GM23248 (cell line): ENCODE data around the gene NEK11. TPM values are rescaled to one million over a fixed set of nuclear protein-coding genes. Genes with fewer than 3 reads are reported as not detected.

Source experiments
- DNase-seq: peaks from one replicate; pipeline ENCODE4 v3.0.0-alpha.2; 2015
- H2AFZ ChIP-seq: fragments of 200-600 bp; sonication (generic); 2 replicates; pipeline ENCODE4 v1.6.1; 2016; ENCODE audit warnings: antibody characterized with exemption
- H3F3A ChIP-seq: fragments of 200-600 bp; sonication (generic); 2 replicates; pipeline ENCODE4 v1.6.1; 2016; ENCODE audit warnings: mild to moderate bottlenecking, antibody characterized with exemption, mixed run types; ENCODE audit not compliant: insufficient read depth
- H3K27ac ChIP-seq: fragments of 200-600 bp; sonication (generic); 2 replicates; pipeline ENCODE4 v1.5.1; 2016; ENCODE audit warnings: mild to moderate bottlenecking
- H3K27me3 ChIP-seq: fragments of 200-600 bp; sonication (generic); replicated peaks from 2 replicates; pipeline ENCODE4 v1.6.1; 2016; ENCODE audit warnings: mild to moderate bottlenecking; ENCODE audit not compliant: insufficient read depth
- H3K36me3 ChIP-seq: fragments of 200-600 bp; sonication (generic); 2 replicates; pipeline ENCODE4 v1.6.1; 2016; ENCODE audit warnings: low read depth, mild to moderate bottlenecking
- H3K4me1 ChIP-seq: fragments of 200-600 bp; sonication (generic); 2 replicates; pipeline ENCODE4 v1.6.1; 2016; ENCODE audit warnings: mild to moderate bottlenecking; ENCODE audit not compliant: insufficient read depth
- H3K4me2 ChIP-seq: fragments of 200-600 bp; sonication (generic); one replicate; pipeline ENCODE4 v1.6.1; 2016; ENCODE audit warnings: mild to moderate bottlenecking; ENCODE audit not compliant: unreplicated experiment
- H3K4me3 ChIP-seq: fragments of 200-600 bp; sonication (generic); 2 replicates; pipeline ENCODE4 v1.5.1; 2016; ENCODE audit warnings: mild to moderate bottlenecking
- H3K79me2 ChIP-seq: fragments of 200-600 bp; sonication (generic); 2 replicates; pipeline ENCODE4 v1.6.1; 2016; ENCODE audit warnings: mild to moderate bottlenecking; ENCODE audit not compliant: insufficient read depth
- H3K9ac ChIP-seq: fragments of 200-600 bp; sonication (generic); 2 replicates; pipeline ENCODE4 v1.6.1; 2016; ENCODE audit warnings: mild to moderate bottlenecking
- H3K9me2 ChIP-seq: fragments of 200-600 bp; sonication (generic); 2 replicates; pipeline ENCODE4 v1.6.1; 2016; ENCODE audit warnings: mixed run types, mild to moderate bottlenecking, moderate library complexity; ENCODE audit not compliant: insufficient read depth
- H3K9me3 ChIP-seq: fragments of 200-600 bp; sonication (generic); one replicate; pipeline ENCODE4 v1.6.1; 2017; ENCODE audit warnings: low read depth
- H4K20me1 ChIP-seq: fragments of 200-600 bp; sonication (generic); 2 replicates; pipeline ENCODE4 v1.6.0; 2016; ENCODE audit not compliant: insufficient read depth
- EZH2 ChIP-seq: fragments of 200-600 bp; sonication (generic); IDR thresholded peaks from 2 replicates; pipeline ENCODE4 v1.6.1; 2018; ENCODE audit warnings: antibody characterized with exemption, mild to moderate bottlenecking; ENCODE audit not compliant: insufficient read depth, poor library complexity, severe bottlenecking
- EZH2phosphoT487 ChIP-seq: fragments of 200-600 bp; sonication (generic); IDR thresholded peaks from 2 replicates; pipeline ENCODE4 v1.6.1; 2018; ENCODE audit warnings: antibody characterized with exemption, moderate library complexity, mild to moderate bottlenecking, low read depth; ENCODE audit not compliant: insufficient read depth
- WGBS, 2 experiments: methylation state at CpG; one replicate each; pipeline ENCODE4 v1.1.6; 2015 to 2017; ENCODE audit warnings: low lambda C conversion rate in 2 of 2, low coverage in 1 of 2; ENCODE audit errors: missing lambda C conversion rate in 2 of 2; 5-methylcytosine and 5-hydroxymethylcytosine counted together
- in situ Hi-C: fragments of 300-500 bp; cut with MboI; formaldehyde crosslinking; loops from 2 replicates; pipeline ENCODE4 v1.15.0; 2020
- polyA plus RNA-seq: library from polyadenylated mRNA; unstranded; fragments of >200 nt; fragmentation: Nextera tagmentation; extraction: Ambion mirVana; gene quantifications from 2 replicates; pipeline ENCODE4 v1.2.1, GENCODE V29; 2016
- total RNA-seq: library from RNA; depleted of rRNA; stranded (reverse); fragments of >200 nt; shearing (Covaris generic); gene quantifications from 2 replicates; pipeline ENCODE4 v1.2.3, GENCODE V29; 2014

Gene NEK11
- total and polyA plus RNA-seq, 2 experiments from 2014 or later, result 7.6 to 18.5 TPM

- H3K4me1 ChIP-seq, result no peaks in the 10 kb centered on the region
- no peaks in the 10 kb centered on the region for H4K20me1 ChIP-seq
- WGBS, 2 experiments, result 66 to 75% methylated on average over 2 of the region's 2 CpGs
- no peak for DNase-seq
- no peaks in the 10 kb centered on the region for H3K36me3 ChIP-seq
- H3K9me3 ChIP-seq, result no peaks in the 10 kb centered on the region
- TF ChIP-seq EZH2phosphoT487 (no peak), EZH2 (no peak)
- no peaks in the 10 kb centered on the region for H3F3A ChIP-seq
- H2AFZ ChIP-seq, result no peak overlapping the region
- no peak overlapping the region for H3K27ac ChIP-seq
- H3K4me3 ChIP-seq, result no peak overlapping the region
- in situ Hi-C loops, result no loop called here
- no peak overlapping the region for H3K9ac ChIP-seq
- no peaks in the 10 kb centered on the region for H3K79me2 ChIP-seq
- no peak overlapping the region for H3K4me2 ChIP-seq
- H3K9me2 ChIP-seq, result no peaks in the 10 kb centered on the region
- H3K27me3 ChIP-seq, result no peaks in the 10 kb centered on the region
Measured at GRCh38 chr3:131315162-131315561, 288.5 kb downstream of the NEK11 start.

- Histone ChIP-seq H2AFZ (no peak overlapping the region), H3K27me3 (no peaks in the 10 kb centered on the region), H3K9me2 (no peaks in the 10 kb centered on the region), H3K4me2 (no peak overlapping the region), H3F3A (no peaks in the 10 kb centered on the region), H4K20me1 (no peaks in the 10 kb centered on the region), H3K4me1 (no peaks in the 10 kb centered on the region), H3K9ac (no peak overlapping the region), H3K36me3 (no peaks in the 10 kb centered on the region), H3K79me2 (no peaks in the 10 kb centered on the region), H3K9me3 (no peaks in the 10 kb centered on the region), H3K4me3 (no peak overlapping the region), H3K27ac (no peak overlapping the region)
- WGBS, 2 experiments, result 75 to 100% methylated on average over 1 to 2 of the region's 2 CpGs
- TF ChIP-seq EZH2phosphoT487 (no peak), EZH2 (no peak)
- in situ Hi-C loops, result no loop called here
- DNase-seq, result no peak
Measured at GRCh38 chr3:131317667-131318066, 291.0 kb downstream of the NEK11 start.

- no peak for TF ChIP-seq EZH2phosphoT487
- TF ChIP-seq EZH2, result no peak
- Histone ChIP-seq H3K9me3 (no peaks in the 10 kb centered on the region), H3K36me3 (no peaks in the 10 kb centered on the region), H3K4me3 (no peak overlapping the region), H3K79me2 (no peaks in the 10 kb centered on the region), H3K9ac (no peak overlapping the region), H3K27me3 (no peaks in the 10 kb centered on the region), H2AFZ (no peak overlapping the region), H3K4me2 (no peak overlapping the region), H3K9me2 (no peaks in the 10 kb centered on the region), H4K20me1 (no peaks in the 10 kb centered on the region), H3K27ac (no peak overlapping the region), H3K4me1 (no peaks in the 10 kb centered on the region), H3F3A (no peaks in the 10 kb centered on the region)
- DNase-seq, result no peak
- 70 to 78% methylated on average over 3 of the region's 3 CpGs for WGBS, 2 experiments
- in situ Hi-C loops, result no loop called here
Measured at GRCh38 chr3:131323014-131323413, 296.3 kb downstream of the NEK11 start.

GRCh38 chr3:131323792-131324191 lies 297.1 kb downstream of the NEK11 start:
- Histone ChIP-seq H3K27me3 (no peaks in the 10 kb centered on the region), H3K4me2 (no peak overlapping the region), H4K20me1 (no peaks in the 10 kb centered on the region), H3K9me3 (no peaks in the 10 kb centered on the region), H3K4me3 (no peak overlapping the region), H2AFZ (no peak overlapping the region), H3F3A (no peaks in the 10 kb centered on the region), H3K36me3 (no peaks in the 10 kb centered on the region), H3K4me1 (no peaks in the 10 kb centered on the region), H3K9ac (no peak overlapping the region), H3K9me2 (no peaks in the 10 kb centered on the region), H3K79me2 (no peaks in the 10 kb centered on the region), H3K27ac (no peak overlapping the region)
- DNase-seq, result no peak
- in situ Hi-C loops, result no loop called here
- WGBS, 2 experiments, result 64 to 65% methylated on average over 2 of the region's 2 CpGs
- no peak for TF ChIP-seq EZH2phosphoT487
- no peak for TF ChIP-seq EZH2

GRCh38 chr3:131324923-131325322 lies 298.2 kb downstream of the NEK11 start:
- H3K4me1 ChIP-seq, result no peaks in the 10 kb centered on the region
- H3K27ac ChIP-seq, result no peak overlapping the region
- H3K4me2 ChIP-seq, result no peak overlapping the region
- no peak overlapping the region for H3K9ac ChIP-seq
- H3K36me3 ChIP-seq, result no peaks in the 10 kb centered on the region
- no peaks in the 10 kb centered on the region for H3F3A ChIP-seq
- no peaks in the 10 kb centered on the region for H3K27me3 ChIP-seq
- no peaks in the 10 kb centered on the region for H3K79me2 ChIP-seq
- no peak overlapping the region for H3K4me3 ChIP-seq
- H3K9me3 ChIP-seq, result no peaks in the 10 kb centered on the region
- no peak for DNase-seq
- H3K9me2 ChIP-seq, result no peaks in the 10 kb centered on the region
- TF ChIP-seq EZH2phosphoT487 (no peak), EZH2 (no peak)
- in situ Hi-C loops, result no loop called here
- no peaks in the 10 kb centered on the region for H4K20me1 ChIP-seq
- no peak overlapping the region for H2AFZ ChIP-seq
